Retinal pigment epithelial cell (primary cell): Measurements from ENCODE around the gene BRWD1.
"Not testable (repeated sequence)": the region's sequence is repeated elsewhere in the genome, so short reads cannot be mapped to it uniquely, and the experiment has no call there.

Experiments
- DNase-seq: peaks from one replicate; pipeline ENCODE4 v3.0.0-alpha.2; 2010; ENCODE audit warnings: low read depth
- H3K4me3 ChIP-seq: 2 replicates; pipeline ENCODE4 v1.5.1; 2011; ENCODE audit warnings: mild to moderate bottlenecking, low read length, control low read depth, moderate library complexity
- CTCF ChIP-seq: conservative IDR thresholded peaks from 2 replicates; pipeline ENCODE4 v1.5.1; 2011; ENCODE audit warnings: low read depth, low read length, control low read depth, inconsistent platforms

BRWD1 gene

GRCh38 chr21:39258207-39258606 lies 55.2 kb downstream of the BRWD1 start:
- TF ChIP-seq CTCF = no peak
- H3K4me3 ChIP-seq = no peak overlapping the region
- DNase-seq = no peak

GRCh38 chr21:39251326-39251725 lies 62.1 kb downstream of the BRWD1 start:
- TF ChIP-seq CTCF = no peak
- no peak for DNase-seq
- no peak overlapping the region for H3K4me3 ChIP-seq

- TF ChIP-seq CTCF = no peak
- DNase-seq = no peak
Observed at GRCh38 chr21:39238275-39238674, 75.2 kb downstream of the BRWD1 start.

GRCh38 chr21:39232861-39233291 lies 80.6 kb downstream of the BRWD1 start:
- no peak for TF ChIP-seq CTCF
- H3K4me3 ChIP-seq = no peak overlapping the region
- no peak for DNase-seq

More at GRCh38 chr21:39238275-39238674, 75.2 kb downstream of the BRWD1 start:
- no peak overlapping the region for H3K4me3 ChIP-seq

- no peak for TF ChIP-seq CTCF
- no peak overlapping the region for H3K4me3 ChIP-seq
- DNase-seq = no peak
Observed at GRCh38 chr21:39224930-39225329, 88.5 kb downstream of the BRWD1 start.

- H3K4me3 ChIP-seq = no peak overlapping the region
- no peak for DNase-seq
- TF ChIP-seq CTCF = no peak
Observed at GRCh38 chr21:39221997-39222486, 91.4 kb downstream of the BRWD1 start.

- TF ChIP-seq CTCF = no peak
- no peak overlapping the region for H3K4me3 ChIP-seq
- DNase-seq = no peak
Observed at GRCh38 chr21:39221282-39221996, 92.0 kb downstream of the BRWD1 start.

GRCh38 chr21:39220875-39221274 lies 92.6 kb downstream of the BRWD1 start:
- DNase-seq, H3K4me3 ChIP-seq: not testable (repeated sequence)
